H9 (cell line): ENCODE data around the gene GTF2H4. TPM values are rescaled to one million over a fixed set of nuclear protein-coding genes. Genes with fewer than 3 reads are reported as not detected.

ENCODE experiments used
- DNase-seq: peaks from one replicate; pipeline ENCODE4 v3.0.0-alpha.2; 2017
- H2AFZ ChIP-seq: one replicate; pipeline ENCODE4 v1.6.1; 2013; ENCODE audit warnings: mild to moderate bottlenecking, low read length, control low read depth, moderate library complexity
- H2AK5ac ChIP-seq: 2 replicates; pipeline ENCODE4 v1.6.1; 2013; ENCODE audit warnings: low read length, control low read depth, mixed read lengths; ENCODE audit not compliant: insufficient read length
- H2BK120ac ChIP-seq: one replicate; pipeline ENCODE4 v1.6.1; 2013; ENCODE audit warnings: low read depth, mild to moderate bottlenecking, low read length, control low read depth, inconsistent platforms; ENCODE audit not compliant: poor library complexity, severe bottlenecking
- H2BK12ac ChIP-seq: 2 replicates; pipeline ENCODE4 v1.6.1; 2013; ENCODE audit warnings: low read length, control low read depth, mixed read lengths, low read depth; ENCODE audit not compliant: insufficient read length
- H2BK15ac ChIP-seq: 2 replicates; pipeline ENCODE4 v1.6.1; 2013; ENCODE audit warnings: low read depth, low read length, control low read depth
- H2BK20ac ChIP-seq: one replicate; pipeline ENCODE4 v1.6.1; 2013; ENCODE audit warnings: low read depth, mild to moderate bottlenecking, low read length, control low read depth, inconsistent platforms; ENCODE audit not compliant: poor library complexity, severe bottlenecking
- H2BK5ac ChIP-seq: 2 replicates; pipeline ENCODE4 v1.6.1; 2013; ENCODE audit warnings: low read length, control low read depth, mixed read lengths; ENCODE audit not compliant: insufficient read length
- H3K14ac ChIP-seq: 2 replicates; pipeline ENCODE4 v1.6.1; 2013; ENCODE audit warnings: low read length, control low read depth; ENCODE audit not compliant: insufficient read depth
- H3K18ac ChIP-seq: 2 replicates; pipeline ENCODE4 v1.6.1; 2013; ENCODE audit warnings: low read depth, mild to moderate bottlenecking, mixed read lengths, low read length, control low read depth; ENCODE audit not compliant: insufficient read length
- H3K23ac ChIP-seq: 2 replicates; pipeline ENCODE4 v1.6.1; 2013; ENCODE audit warnings: low read length, control low read depth, mixed read lengths, low read depth; ENCODE audit not compliant: insufficient read length
- H3K23me2 ChIP-seq: 2 replicates; pipeline ENCODE4 v1.6.1; 2013; ENCODE audit warnings: low read depth, mild to moderate bottlenecking, mixed read lengths, low read length, control low read depth; ENCODE audit not compliant: insufficient read length, poor library complexity, severe bottlenecking
- H3K27ac ChIP-seq: 2 replicates; pipeline ENCODE4 v1.5.1; 2013; ENCODE audit warnings: low read length, control low read depth, mixed read lengths, low read depth; ENCODE audit not compliant: insufficient read length
- H3K27me3 ChIP-seq: 2 replicates; pipeline ENCODE4 v1.6.1; 2013; ENCODE audit warnings: low read length, control low read depth, inconsistent platforms; ENCODE audit not compliant: insufficient read depth
- H3K4ac ChIP-seq: 2 replicates; pipeline ENCODE4 v1.6.1; 2013; ENCODE audit warnings: low read depth, mild to moderate bottlenecking, control low read depth, inconsistent platforms, low read length, moderate library complexity
- H3K4me1 ChIP-seq: 2 replicates; pipeline ENCODE4 v1.6.1; 2013; ENCODE audit warnings: low read length, control low read depth, inconsistent platforms; ENCODE audit not compliant: insufficient read depth
- H3K4me2 ChIP-seq: 2 replicates; pipeline ENCODE4 v1.6.1; 2013; ENCODE audit warnings: low read length, control low read depth, mixed read lengths; ENCODE audit not compliant: insufficient read length, insufficient read depth
- H3K56ac ChIP-seq: 2 replicates; pipeline ENCODE4 v1.6.1; 2013; ENCODE audit warnings: low read depth, mild to moderate bottlenecking, mixed read lengths, low read length, control low read depth; ENCODE audit not compliant: insufficient read length
- H3K79me1 ChIP-seq: 2 replicates; pipeline ENCODE4 v1.6.1; 2013; ENCODE audit warnings: low read depth, mild to moderate bottlenecking, moderate library complexity, low read length, control low read depth, inconsistent platforms; ENCODE audit not compliant: insufficient read depth, poor library complexity, severe bottlenecking
- H3K79me2 ChIP-seq: 2 replicates; pipeline ENCODE4 v1.6.1; 2013; ENCODE audit warnings: low read length, control low read depth, inconsistent platforms; ENCODE audit not compliant: insufficient read depth
- H3K9ac ChIP-seq: 2 replicates; pipeline ENCODE4 v1.6.1; 2013; ENCODE audit warnings: low read length, control low read depth, mixed read lengths; ENCODE audit not compliant: insufficient read length; ENCODE audit errors: extremely low read depth
- H3K9me3 ChIP-seq: one replicate; pipeline ENCODE4 v1.6.1; 2013; ENCODE audit warnings: low read depth, low read length, inconsistent platforms; ENCODE audit not compliant: control insufficient read depth
- H3T11ph ChIP-seq: one replicate; pipeline ENCODE4 v1.6.1; 2013; ENCODE audit warnings: mild to moderate bottlenecking, low read length, control low read depth, inconsistent platforms
- H4K20me1 ChIP-seq: one replicate; pipeline ENCODE4 v1.6.1; 2013; ENCODE audit not compliant: control insufficient read depth, insufficient read length, insufficient read depth
- H4K5ac ChIP-seq: 2 replicates; pipeline ENCODE4 v1.6.1; 2013; ENCODE audit warnings: low read depth, mild to moderate bottlenecking, mixed read lengths, low read length, control low read depth; ENCODE audit not compliant: insufficient read length
- H4K8ac ChIP-seq: replicated peaks from 2 replicates; pipeline ENCODE4 v1.6.1; 2013; ENCODE audit warnings: low read length, control low read depth, mixed read lengths, low read depth; ENCODE audit not compliant: insufficient read length
- H4K91ac ChIP-seq: 2 replicates; pipeline ENCODE4 v1.6.1; 2013; ENCODE audit warnings: low read depth, mild to moderate bottlenecking, moderate library complexity, mixed read lengths, low read length, control low read depth; ENCODE audit not compliant: insufficient read length
- H3K27ac Mint-ChIP-seq, 3 experiments: 2 replicates in 2 of 3; 3 replicates in 1 of 3; pipeline ENCODE4 v1.8.0; 2020 to 2021; ENCODE audit warnings: mixed read lengths in 3 of 3, mild to moderate bottlenecking in 1 of 3, moderate library complexity in 1 of 3
- H3K27me3 Mint-ChIP-seq: 2 replicates; pipeline ENCODE4 v1.8.0; 2021; ENCODE audit warnings: low read depth, mild to moderate bottlenecking, moderate library complexity, mixed read lengths
- H3K36me3 Mint-ChIP-seq, 3 experiments: 2 replicates in 2 of 3; 3 replicates in 1 of 3; pipeline ENCODE4 v1.8.0; 2020 to 2021; ENCODE audit warnings: low read depth in 3 of 3, mixed read lengths in 3 of 3; ENCODE audit not compliant: insufficient read depth in 1 of 3
- H3K4me1 Mint-ChIP-seq, 2 experiments: 2 replicates each; pipeline ENCODE4 v1.8.0; 2020; ENCODE audit warnings: mixed read lengths in 2 of 2
- H3K4me3 Mint-ChIP-seq, 2 experiments: 2 replicates in 1 of 2; 3 replicates in 1 of 2; pipeline ENCODE4 v1.8.0; 2020 to 2021; ENCODE audit warnings: mild to moderate bottlenecking in 2 of 2, mixed read lengths in 2 of 2, moderate library complexity in 1 of 2
- H3K9me3 Mint-ChIP-seq, 2 experiments: 2 replicates in 1 of 2; 3 replicates in 1 of 2; pipeline ENCODE4 v1.8.0; 2020; ENCODE audit warnings: mild to moderate bottlenecking in 2 of 2, mixed read lengths in 2 of 2, moderate library complexity in 1 of 2
- WGBS: extraction: QIAGEN DNeasy Blood & Tissue Kit; methylation state at CpG from one replicate; pipeline ENCODE4 v1.1.7; 2013; ENCODE audit warnings: missing lambda C conversion rate, low lambda C conversion rate, mixed read lengths; ENCODE audit not compliant: insufficient read length; ENCODE audit errors: extremely low coverage; 5-methylcytosine and 5-hydroxymethylcytosine counted together
- total RNA-seq: library from RNA; stranded (reverse); gene quantifications from 2 replicates; pipeline ENCODE4 v1.2.1, GENCODE V29; 2021
- TF ChIP-seq, protein P1 (sequence below): fragments of 200-600 bp; sonication (generic); conservative IDR thresholded peaks from 3 replicates; pipeline ENCODE4 v1.8.0; 2021; ENCODE audit warnings: antibody characterized with exemption, mild to moderate bottlenecking

GTF2H4 gene
- total RNA-seq, 1 experiment from 2014 or later = 60.8 TPM

DNA sequence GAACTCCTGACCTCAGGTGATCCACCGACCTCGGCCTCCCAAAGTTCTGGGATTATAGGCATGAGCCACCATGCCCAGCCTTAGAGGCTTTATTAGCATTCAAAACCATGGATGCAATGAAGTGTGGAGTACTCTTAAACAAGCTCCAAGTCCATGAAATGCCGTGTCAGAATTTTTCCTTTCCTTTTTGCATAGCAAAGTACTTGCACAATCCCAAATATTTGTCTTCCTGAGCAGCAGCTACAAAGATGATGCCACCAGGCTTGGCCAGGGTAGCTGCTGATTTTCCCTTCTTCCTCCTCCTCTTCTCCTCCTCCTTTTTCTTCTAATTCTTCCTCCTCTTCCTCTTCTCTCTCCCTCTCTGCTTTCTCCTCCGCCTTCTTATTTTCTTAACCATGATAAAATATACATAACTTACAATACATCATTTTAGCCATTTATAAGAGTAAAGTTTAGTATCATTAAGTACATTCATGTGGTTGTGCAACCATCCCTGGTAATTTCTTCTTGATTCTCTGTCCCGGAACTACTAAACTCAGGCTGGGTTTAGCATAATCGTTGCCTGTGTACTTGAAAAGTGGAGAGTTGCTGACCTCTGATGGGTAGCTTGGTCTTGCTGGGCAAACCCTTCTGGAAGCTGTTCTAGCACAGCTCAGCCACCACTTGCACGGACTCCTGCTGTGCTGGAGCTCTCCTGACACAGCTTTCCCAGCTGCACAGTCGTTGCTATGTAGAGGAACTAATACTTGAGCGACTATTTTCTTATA lies 53.1 kb downstream of the GTF2H4 start:
- peaks cover 42% of the 10 kb centered on the region for H3K27me3 Mint-ChIP-seq
- no peak overlapping the region for H3K27ac Mint-ChIP-seq
- Histone ChIP-seq H2AFZ (no peak overlapping the region), H3K9ac (no peak overlapping the region), H3K23me2 (no peaks in the 10 kb centered on the region), H3K4ac (no peak overlapping the region), H2BK120ac (no peak overlapping the region), H2BK20ac (no peak overlapping the region), H4K20me1 (no peaks in the 10 kb centered on the region), H3K27me3 (no peaks in the 10 kb centered on the region; the same call in 1 of the 2 replicates), H3K79me2 (no peaks in the 10 kb centered on the region), H3K14ac (no peak overlapping the region), H3T11ph (no peak overlapping the region), H3K56ac (no peak overlapping the region), H3K79me1 (no peaks in the 10 kb centered on the region), H2BK5ac (no peak overlapping the region), H4K5ac (no peak overlapping the region), H3K9me3 (no peaks in the 10 kb centered on the region), H3K23ac (no peak overlapping the region), H3K18ac (no peak overlapping the region), H3K4me1 (no peaks in the 10 kb centered on the region), H4K91ac (no peak overlapping the region), H4K8ac (no peak overlapping the region), H3K27ac (no peak overlapping the region), H2BK12ac (no peak overlapping the region), H2BK15ac (no peak overlapping the region), H3K4me2 (no peak overlapping the region), H2AK5ac (no peak overlapping the region)
- H3K4me1 Mint-ChIP-seq = peaks cover 12 to 13% of the 10 kb centered on the region in 2 experiments
- peaks cover 0 to 3% of the 10 kb centered on the region in 2 experiments; a peak in 2 of 5 replicates for H3K9me3 Mint-ChIP-seq
- TF ChIP-seq, protein P1, sequence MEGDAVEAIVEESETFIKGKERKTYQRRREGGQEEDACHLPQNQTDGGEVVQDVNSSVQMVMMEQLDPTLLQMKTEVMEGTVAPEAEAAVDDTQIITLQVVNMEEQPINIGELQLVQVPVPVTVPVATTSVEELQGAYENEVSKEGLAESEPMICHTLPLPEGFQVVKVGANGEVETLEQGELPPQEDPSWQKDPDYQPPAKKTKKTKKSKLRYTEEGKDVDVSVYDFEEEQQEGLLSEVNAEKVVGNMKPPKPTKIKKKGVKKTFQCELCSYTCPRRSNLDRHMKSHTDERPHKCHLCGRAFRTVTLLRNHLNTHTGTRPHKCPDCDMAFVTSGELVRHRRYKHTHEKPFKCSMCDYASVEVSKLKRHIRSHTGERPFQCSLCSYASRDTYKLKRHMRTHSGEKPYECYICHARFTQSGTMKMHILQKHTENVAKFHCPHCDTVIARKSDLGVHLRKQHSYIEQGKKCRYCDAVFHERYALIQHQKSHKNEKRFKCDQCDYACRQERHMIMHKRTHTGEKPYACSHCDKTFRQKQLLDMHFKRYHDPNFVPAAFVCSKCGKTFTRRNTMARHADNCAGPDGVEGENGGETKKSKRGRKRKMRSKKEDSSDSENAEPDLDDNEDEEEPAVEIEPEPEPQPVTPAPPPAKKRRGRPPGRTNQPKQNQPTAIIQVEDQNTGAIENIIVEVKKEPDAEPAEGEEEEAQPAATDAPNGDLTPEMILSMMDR = no peak
- peaks cover 0 to 1% (median 0%) of the 10 kb centered on the region in 3 experiments; a peak in 1 of 7 replicates for H3K36me3 Mint-ChIP-seq
- 89% methylated on average over 1 of the region's 9 CpGs for WGBS
- H3K4me3 Mint-ChIP-seq = no peak overlapping the region; a peak in 1 of 5 replicates
- DNase-seq = no peak
